T-helper 1 cell treated with Interleukin-12 subunit alpha and Interleukin-12 subunit beta and Interleukin-4 antibody, amounts not matched to agents 30 μg/mL and 1 μg/mL, for 36 hours (primary cell): Measurements from ENCODE around the gene FAT3.

Experiments
- H3K27ac Mint-ChIP-seq: one replicate; pipeline ENCODE4 v1.8.0; 2021; ENCODE audit warnings: mild to moderate bottlenecking, mixed read lengths
- H3K27me3 Mint-ChIP-seq: one replicate; pipeline ENCODE4 v1.8.0; 2021; ENCODE audit warnings: low read depth, mixed read lengths
- H3K36me3 Mint-ChIP-seq: one replicate; pipeline ENCODE4 v1.8.0; 2021; ENCODE audit warnings: low read depth, mixed read lengths
- H3K4me1 Mint-ChIP-seq: one replicate; pipeline ENCODE4 v1.8.0; 2021; ENCODE audit warnings: low read depth, mixed read lengths
- H3K4me3 Mint-ChIP-seq: one replicate; pipeline ENCODE4 v1.8.0; 2021; ENCODE audit warnings: mild to moderate bottlenecking, moderate library complexity, mixed read lengths
- H3K9me3 Mint-ChIP-seq: one replicate; pipeline ENCODE4 v1.8.0; 2021; ENCODE audit warnings: mixed read lengths

The FAT3 gene

GRCh38 chr11:92222701-92223100 is 1.9 kb upstream of the FAT3 start:
- Mint-ChIP-seq H3K27ac (no peak overlapping the region), H3K4me1 (no peaks in the 10 kb centered on the region), H3K27me3 (peaks cover 45% of the 10 kb centered on the region), H3K4me3 (no peak overlapping the region), H3K9me3 (no peaks in the 10 kb centered on the region), H3K36me3 (no peaks in the 10 kb centered on the region)

- Mint-ChIP-seq H3K9me3 (no peaks in the 10 kb centered on the region), H3K27me3 (peaks cover 54% of the 10 kb centered on the region), H3K4me1 (no peaks in the 10 kb centered on the region), H3K4me3 (no peak overlapping the region), H3K27ac (no peak overlapping the region), H3K36me3 (no peaks in the 10 kb centered on the region)
These were observed 588 bp upstream of the FAT3 start for GRCh38 chr11:92224054-92224406.

- H3K9me3 Mint-ChIP-seq: no peaks in the 10 kb centered on the region
- no peaks in the 10 kb centered on the region for H3K4me1 Mint-ChIP-seq
- H3K36me3 Mint-ChIP-seq: no peaks in the 10 kb centered on the region
- H3K27me3 Mint-ChIP-seq: peaks cover 54% of the 10 kb centered on the region
- no peak overlapping the region for H3K27ac Mint-ChIP-seq
- no peak overlapping the region for H3K4me3 Mint-ChIP-seq
These were observed 528 bp downstream of the FAT3 start for GRCh38 chr11:92225125-92225567.

GRCh38 chr11:92225568-92226330 is 1.1 kb downstream of the FAT3 start:
- H3K27me3 Mint-ChIP-seq: peaks cover 54% of the 10 kb centered on the region
- H3K4me3 Mint-ChIP-seq: no peak overlapping the region
- H3K9me3 Mint-ChIP-seq: no peaks in the 10 kb centered on the region
- no peaks in the 10 kb centered on the region for H3K36me3 Mint-ChIP-seq
- no peak overlapping the region for H3K27ac Mint-ChIP-seq
- H3K4me1 Mint-ChIP-seq: no peaks in the 10 kb centered on the region

GRCh38 chr11:92226331-92227229 is 2.0 kb downstream of the FAT3 start:
- H3K4me3 Mint-ChIP-seq: no peak overlapping the region
- H3K4me1 Mint-ChIP-seq: no peaks in the 10 kb centered on the region
- no peaks in the 10 kb centered on the region for H3K9me3 Mint-ChIP-seq
- no peaks in the 10 kb centered on the region for H3K36me3 Mint-ChIP-seq
- H3K27ac Mint-ChIP-seq: no peak overlapping the region
- peaks cover 54% of the 10 kb centered on the region for H3K27me3 Mint-ChIP-seq

- Mint-ChIP-seq H3K4me3 (no peak overlapping the region), H3K36me3 (no peaks in the 10 kb centered on the region), H3K4me1 (no peaks in the 10 kb centered on the region), H3K27ac (no peak overlapping the region), H3K27me3 (peaks cover 50% of the 10 kb centered on the region), H3K9me3 (no peaks in the 10 kb centered on the region)
These were observed 2.7 kb downstream of the FAT3 start for GRCh38 chr11:92227230-92227814.

GRCh38 chr11:92227959-92228935 is 3.6 kb downstream of the FAT3 start:
- Mint-ChIP-seq H3K27ac (no peak overlapping the region), H3K27me3 (peaks cover 41% of the 10 kb centered on the region), H3K36me3 (no peaks in the 10 kb centered on the region), H3K4me3 (no peak overlapping the region), H3K9me3 (no peaks in the 10 kb centered on the region), H3K4me1 (no peaks in the 10 kb centered on the region)

- Mint-ChIP-seq H3K4me3 (no peak overlapping the region), H3K36me3 (no peaks in the 10 kb centered on the region), H3K9me3 (no peaks in the 10 kb centered on the region), H3K4me1 (no peaks in the 10 kb centered on the region), H3K27me3 (no peaks in the 10 kb centered on the region), H3K27ac (no peak overlapping the region)
These were observed 12.2 kb downstream of the FAT3 start for GRCh38 chr11:92236856-92237255.

- Mint-ChIP-seq H3K36me3 (no peaks in the 10 kb centered on the region), H3K4me3 (no peak overlapping the region), H3K27ac (no peak overlapping the region), H3K27me3 (no peaks in the 10 kb centered on the region), H3K9me3 (no peaks in the 10 kb centered on the region), H3K4me1 (no peaks in the 10 kb centered on the region)
These were observed 16.3 kb downstream of the FAT3 start for GRCh38 chr11:92240916-92241315.

- Mint-ChIP-seq H3K27me3 (no peaks in the 10 kb centered on the region), H3K9me3 (no peaks in the 10 kb centered on the region), H3K4me3 (no peak overlapping the region), H3K36me3 (no peaks in the 10 kb centered on the region), H3K4me1 (no peaks in the 10 kb centered on the region), H3K27ac (no peak overlapping the region)
These were observed 21.2 kb downstream of the FAT3 start for GRCh38 chr11:92245700-92246271.

- no peaks in the 10 kb centered on the region for H3K4me1 Mint-ChIP-seq
- no peak overlapping the region for H3K4me3 Mint-ChIP-seq
- no peaks in the 10 kb centered on the region for H3K9me3 Mint-ChIP-seq
- no peaks in the 10 kb centered on the region for H3K36me3 Mint-ChIP-seq
- no peak overlapping the region for H3K27ac Mint-ChIP-seq
- no peaks in the 10 kb centered on the region for H3K27me3 Mint-ChIP-seq
These were observed 22.0 kb downstream of the FAT3 start for GRCh38 chr11:92246630-92247029.

- Mint-ChIP-seq H3K36me3 (no peaks in the 10 kb centered on the region), H3K27ac (no peak overlapping the region), H3K27me3 (no peaks in the 10 kb centered on the region), H3K9me3 (no peaks in the 10 kb centered on the region), H3K4me3 (no peak overlapping the region), H3K4me1 (no peaks in the 10 kb centered on the region)
These were observed 24.6 kb downstream of the FAT3 start for GRCh38 chr11:92249156-92249753.

GRCh38 chr11:92251980-92252379 is 27.4 kb downstream of the FAT3 start:
- no peaks in the 10 kb centered on the region for H3K4me1 Mint-ChIP-seq
- H3K4me3 Mint-ChIP-seq: no peak overlapping the region
- no peaks in the 10 kb centered on the region for H3K27me3 Mint-ChIP-seq
- H3K9me3 Mint-ChIP-seq: no peaks in the 10 kb centered on the region
- no peaks in the 10 kb centered on the region for H3K36me3 Mint-ChIP-seq
- H3K27ac Mint-ChIP-seq: no peak overlapping the region
